Nephron (organoid): ENCODE results near the gene GLYATL2.

ENCODE experiments used
- H3K27ac Mint-ChIP-seq, 3 experiments: 2 replicates each; pipeline ENCODE4 v1.8.0; 2020; ENCODE audit warnings: mixed read lengths in 3 of 3, mild to moderate bottlenecking in 2 of 3, moderate library complexity in 1 of 3
- H3K27me3 Mint-ChIP-seq: 2 replicates; pipeline ENCODE4 v1.8.0; 2021; ENCODE audit warnings: low read depth, mild to moderate bottlenecking, moderate library complexity, mixed read lengths
- H3K36me3 Mint-ChIP-seq: 2 replicates; pipeline ENCODE4 v1.8.0; 2020; ENCODE audit warnings: low read depth, mixed read lengths
- H3K4me1 Mint-ChIP-seq: 2 replicates; pipeline ENCODE4 v1.8.0; 2020; ENCODE audit warnings: mixed read lengths
- H3K4me3 Mint-ChIP-seq, 3 experiments: 2 replicates each; pipeline ENCODE4 v1.8.0; 2020; ENCODE audit warnings: mild to moderate bottlenecking in 3 of 3, mixed read lengths in 3 of 3, moderate library complexity in 2 of 3
- H3K9me3 Mint-ChIP-seq: 2 replicates; pipeline ENCODE4 v1.8.0; 2020; ENCODE audit warnings: mixed read lengths
- TF ChIP-seq, protein P1 (sequence below), 3 experiments: fragments of 200-600 bp; sonication (generic); IDR thresholded peaks; one replicate each; pipeline ENCODE4 v1.5.0; 2021; ENCODE audit warnings: antibody characterized with exemption in 3 of 3; ENCODE audit not compliant: unreplicated experiment in 3 of 3

Gene GLYATL2

GRCh38 chr11:58813693-58814092 is 30.8 kb downstream of the GLYATL2 start:
- no peaks in the 10 kb centered on the region for H3K36me3 Mint-ChIP-seq
- H3K4me3 Mint-ChIP-seq, result no peak overlapping the region

DNA sequence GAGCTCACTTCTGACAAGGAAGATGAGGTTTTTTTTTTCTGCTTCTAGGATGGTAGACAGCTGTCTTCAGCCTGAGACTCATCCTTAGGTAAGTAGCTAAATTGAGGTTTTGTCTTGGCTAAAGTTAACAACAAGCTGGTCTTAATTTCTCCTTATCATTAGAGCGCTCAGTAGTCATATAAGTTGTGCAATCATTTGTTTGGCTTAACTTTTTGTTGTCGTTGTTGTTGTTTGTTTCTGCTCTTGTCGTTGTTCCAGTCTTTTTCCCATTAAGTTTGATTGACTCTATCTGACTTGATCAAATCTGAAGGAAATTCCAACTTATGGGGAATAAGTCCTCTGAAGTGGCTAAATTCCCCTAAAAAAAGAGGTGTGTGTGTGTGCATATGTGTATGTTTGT is 33.0 kb downstream of the GLYATL2 start:
- Mint-ChIP-seq H3K4me3 (no peak overlapping the region), H3K9me3 (peaks cover 15% of the 10 kb centered on the region), H3K4me1 (no peaks in the 10 kb centered on the region), H3K27me3 (no peaks in the 10 kb centered on the region), H3K36me3 (no peaks in the 10 kb centered on the region), H3K27ac (no peak overlapping the region)
- TF ChIP-seq, protein P1, sequence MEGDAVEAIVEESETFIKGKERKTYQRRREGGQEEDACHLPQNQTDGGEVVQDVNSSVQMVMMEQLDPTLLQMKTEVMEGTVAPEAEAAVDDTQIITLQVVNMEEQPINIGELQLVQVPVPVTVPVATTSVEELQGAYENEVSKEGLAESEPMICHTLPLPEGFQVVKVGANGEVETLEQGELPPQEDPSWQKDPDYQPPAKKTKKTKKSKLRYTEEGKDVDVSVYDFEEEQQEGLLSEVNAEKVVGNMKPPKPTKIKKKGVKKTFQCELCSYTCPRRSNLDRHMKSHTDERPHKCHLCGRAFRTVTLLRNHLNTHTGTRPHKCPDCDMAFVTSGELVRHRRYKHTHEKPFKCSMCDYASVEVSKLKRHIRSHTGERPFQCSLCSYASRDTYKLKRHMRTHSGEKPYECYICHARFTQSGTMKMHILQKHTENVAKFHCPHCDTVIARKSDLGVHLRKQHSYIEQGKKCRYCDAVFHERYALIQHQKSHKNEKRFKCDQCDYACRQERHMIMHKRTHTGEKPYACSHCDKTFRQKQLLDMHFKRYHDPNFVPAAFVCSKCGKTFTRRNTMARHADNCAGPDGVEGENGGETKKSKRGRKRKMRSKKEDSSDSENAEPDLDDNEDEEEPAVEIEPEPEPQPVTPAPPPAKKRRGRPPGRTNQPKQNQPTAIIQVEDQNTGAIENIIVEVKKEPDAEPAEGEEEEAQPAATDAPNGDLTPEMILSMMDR (IDR thresholded peaks at IDR 0.05; ENCODE audit: unreplicated experiment in 3 of 3), result no peak

More at GRCh38 chr11:58813693-58814092, 30.8 kb downstream of the GLYATL2 start:
- Mint-ChIP-seq H3K4me1 (no peaks in the 10 kb centered on the region), H3K27ac (no peak overlapping the region), H3K9me3 (peaks cover 24% of the 10 kb centered on the region), H3K27me3 (no peaks in the 10 kb centered on the region)
- TF ChIP-seq, protein P1 (IDR thresholded peaks at IDR 0.05; ENCODE audit: unreplicated experiment in 3 of 3), result no peak

DNA sequence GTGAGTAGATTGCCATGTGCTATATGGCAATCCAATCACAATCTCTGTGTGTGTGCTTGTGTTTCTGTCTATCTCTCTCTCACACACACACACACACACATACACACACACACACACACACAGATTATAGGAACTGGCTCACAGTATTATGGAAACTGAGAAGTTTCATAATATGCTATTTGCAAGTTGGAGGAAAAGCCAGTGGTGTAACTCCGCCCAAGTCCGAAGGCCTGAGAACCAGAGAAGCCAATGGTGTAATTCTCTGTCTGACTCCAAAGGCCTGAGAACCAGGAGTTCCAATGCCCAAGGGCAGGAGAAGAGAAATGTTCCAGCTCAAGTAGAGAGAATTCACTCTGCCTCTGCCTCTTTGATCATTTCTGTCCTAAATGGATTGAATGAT is 37.2 kb downstream of the GLYATL2 start:
- TF ChIP-seq, protein P1 (IDR thresholded peaks at IDR 0.05; ENCODE audit: unreplicated experiment in 3 of 3), result no peak
- no peak overlapping the region for H3K27ac Mint-ChIP-seq
- H3K4me3 Mint-ChIP-seq, result no peak overlapping the region
- H3K36me3 Mint-ChIP-seq, result no peaks in the 10 kb centered on the region
- H3K27me3 Mint-ChIP-seq, result peaks cover 6% of the 10 kb centered on the region
- no peaks in the 10 kb centered on the region for H3K4me1 Mint-ChIP-seq
- peaks cover 6% of the 10 kb centered on the region for H3K9me3 Mint-ChIP-seq

DNA sequence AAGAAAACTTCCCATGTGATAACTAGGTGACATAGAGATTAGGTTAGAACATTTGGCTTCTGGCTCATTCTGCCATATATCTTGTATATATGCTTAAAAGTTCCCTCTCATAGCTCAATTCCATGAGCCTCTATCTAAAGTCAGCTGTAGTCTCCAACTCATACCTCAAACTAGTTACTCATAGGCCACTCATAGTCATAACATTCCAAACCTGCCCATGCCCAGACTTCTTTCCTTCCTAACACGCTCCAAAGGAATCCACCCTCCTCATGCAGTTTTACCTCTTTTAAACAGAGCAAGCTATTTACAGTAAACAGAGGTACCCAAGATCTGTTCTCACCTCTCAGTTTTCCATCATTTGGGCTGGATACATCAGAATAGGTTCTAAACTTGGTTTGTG is 39.4 kb downstream of the GLYATL2 start:
- Mint-ChIP-seq H3K4me3 (no peak overlapping the region), H3K9me3 (peaks cover 5% of the 10 kb centered on the region), H3K36me3 (no peaks in the 10 kb centered on the region), H3K4me1 (no peaks in the 10 kb centered on the region), H3K27me3 (peaks cover 6% of the 10 kb centered on the region), H3K27ac (no peak overlapping the region)
- TF ChIP-seq, protein P1 (IDR thresholded peaks at IDR 0.05; ENCODE audit: unreplicated experiment in 3 of 3), result no peak

DNA sequence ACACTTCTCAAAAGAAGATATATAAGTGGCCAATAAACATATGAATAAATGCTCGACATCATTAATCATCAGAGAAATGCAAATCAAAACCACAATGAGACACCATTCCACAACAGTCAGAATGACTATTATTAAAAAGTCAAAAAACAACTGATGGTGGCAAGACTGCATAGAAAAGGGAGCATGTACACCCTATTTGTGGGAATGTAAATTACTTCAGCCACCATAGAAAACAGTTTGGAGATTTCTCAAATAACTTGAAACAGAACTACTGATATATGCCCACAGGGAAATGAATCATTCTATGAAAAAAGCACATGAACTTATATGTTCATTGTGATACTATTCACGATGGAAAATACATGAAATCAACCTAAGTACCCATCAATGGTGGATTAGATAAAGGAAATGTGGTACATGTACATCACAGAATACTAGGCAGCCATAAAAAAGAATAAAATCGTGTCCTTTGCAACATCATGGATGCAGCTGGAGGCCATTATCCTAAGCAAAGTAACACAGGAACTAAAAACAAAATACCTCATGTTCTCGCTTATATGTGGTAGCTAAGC is 42.4 kb downstream of the GLYATL2 start:
- H3K9me3 Mint-ChIP-seq, result no peaks in the 10 kb centered on the region
- peaks cover 6% of the 10 kb centered on the region for H3K27me3 Mint-ChIP-seq

DNA sequence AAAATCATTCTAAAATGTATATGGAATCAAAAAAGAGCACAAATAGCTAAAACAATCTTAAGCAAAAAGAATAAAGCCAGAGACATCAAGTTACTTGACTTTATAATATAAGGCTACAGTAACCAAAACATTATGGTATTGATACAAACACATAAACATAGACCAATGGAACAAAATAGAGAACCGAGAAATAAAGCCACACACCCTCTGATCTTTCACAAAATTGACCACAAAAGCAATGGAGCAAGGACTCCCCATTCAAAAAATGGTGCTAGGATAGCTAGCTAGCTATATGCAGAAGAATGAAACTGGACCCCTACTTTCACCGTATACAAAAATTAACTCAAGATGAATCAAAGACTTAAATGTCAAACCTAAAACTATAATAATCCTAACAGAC is 43.2 kb downstream of the GLYATL2 start:
- Mint-ChIP-seq H3K27ac (no peak overlapping the region), H3K4me1 (peaks cover 4% of the 10 kb centered on the region), H3K9me3 (peaks cover 2% of the 10 kb centered on the region), H3K27me3 (peaks cover 11% of the 10 kb centered on the region), H3K4me3 (no peak overlapping the region), H3K36me3 (no peaks in the 10 kb centered on the region)
- TF ChIP-seq, protein P1 (IDR thresholded peaks at IDR 0.05; ENCODE audit: unreplicated experiment in 3 of 3), result no peak

More for the DNA sequence above, 42.4 kb downstream of the GLYATL2 start:
- Mint-ChIP-seq H3K27ac (no peak overlapping the region), H3K4me3 (no peak overlapping the region), H3K36me3 (no peaks in the 10 kb centered on the region), H3K4me1 (no peaks in the 10 kb centered on the region)
- TF ChIP-seq, protein P1 (IDR thresholded peaks at IDR 0.05; ENCODE audit: unreplicated experiment in 3 of 3), result no peak
